ENCODE results near the gene GARRE1. TPM values are rescaled to one million over a fixed set of nuclear protein-coding genes. Genes with fewer than 3 reads are reported as not detected.

Gene GARRE1
- total RNA-seq, 4 donors from 2014 or later: 22.4 to 54.6 (median 43.0) TPM

DNA sequence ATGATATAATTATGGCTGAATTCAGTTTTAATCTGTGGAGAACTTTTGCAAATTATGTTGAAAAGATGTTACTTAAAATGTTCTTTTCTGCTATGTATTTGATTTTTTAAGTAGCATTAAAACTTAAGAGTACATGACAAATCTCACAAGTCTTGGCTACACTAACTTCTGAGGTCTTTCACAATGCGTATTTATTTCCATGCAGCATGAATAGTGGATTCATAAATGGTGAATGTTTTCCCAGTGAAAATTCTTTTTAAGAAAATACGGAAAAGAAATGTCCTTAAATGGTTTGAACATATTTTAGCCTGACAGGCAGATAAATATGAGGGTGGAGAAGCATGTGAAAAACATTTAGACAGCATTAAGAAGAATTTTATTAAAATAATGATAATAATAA lies 30.2 kb downstream of the GARRE1 start:
- H3K36me3 ChIP-seq: no peaks in the 10 kb centered on the region
- H3K4me1 ChIP-seq: no peaks in the 10 kb centered on the region
- H3K27ac ChIP-seq: no peak overlapping the region
- no peak for DNase-seq
- intact Hi-C loops (cut with DNase I; ENCODE audit: low total_unique reads): no loop called here
- no peak for TF ChIP-seq POLR2A (IDR thresholded peaks at IDR 0.05)
- TF ChIP-seq, protein P1, sequence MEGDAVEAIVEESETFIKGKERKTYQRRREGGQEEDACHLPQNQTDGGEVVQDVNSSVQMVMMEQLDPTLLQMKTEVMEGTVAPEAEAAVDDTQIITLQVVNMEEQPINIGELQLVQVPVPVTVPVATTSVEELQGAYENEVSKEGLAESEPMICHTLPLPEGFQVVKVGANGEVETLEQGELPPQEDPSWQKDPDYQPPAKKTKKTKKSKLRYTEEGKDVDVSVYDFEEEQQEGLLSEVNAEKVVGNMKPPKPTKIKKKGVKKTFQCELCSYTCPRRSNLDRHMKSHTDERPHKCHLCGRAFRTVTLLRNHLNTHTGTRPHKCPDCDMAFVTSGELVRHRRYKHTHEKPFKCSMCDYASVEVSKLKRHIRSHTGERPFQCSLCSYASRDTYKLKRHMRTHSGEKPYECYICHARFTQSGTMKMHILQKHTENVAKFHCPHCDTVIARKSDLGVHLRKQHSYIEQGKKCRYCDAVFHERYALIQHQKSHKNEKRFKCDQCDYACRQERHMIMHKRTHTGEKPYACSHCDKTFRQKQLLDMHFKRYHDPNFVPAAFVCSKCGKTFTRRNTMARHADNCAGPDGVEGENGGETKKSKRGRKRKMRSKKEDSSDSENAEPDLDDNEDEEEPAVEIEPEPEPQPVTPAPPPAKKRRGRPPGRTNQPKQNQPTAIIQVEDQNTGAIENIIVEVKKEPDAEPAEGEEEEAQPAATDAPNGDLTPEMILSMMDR (IDR thresholded peaks at IDR 0.05): no peak
- H3K9me3 ChIP-seq: no peaks in the 10 kb centered on the region
- H3K27me3 ChIP-seq: no peaks in the 10 kb centered on the region
- H3K4me3 ChIP-seq: no peak overlapping the region

DNA sequence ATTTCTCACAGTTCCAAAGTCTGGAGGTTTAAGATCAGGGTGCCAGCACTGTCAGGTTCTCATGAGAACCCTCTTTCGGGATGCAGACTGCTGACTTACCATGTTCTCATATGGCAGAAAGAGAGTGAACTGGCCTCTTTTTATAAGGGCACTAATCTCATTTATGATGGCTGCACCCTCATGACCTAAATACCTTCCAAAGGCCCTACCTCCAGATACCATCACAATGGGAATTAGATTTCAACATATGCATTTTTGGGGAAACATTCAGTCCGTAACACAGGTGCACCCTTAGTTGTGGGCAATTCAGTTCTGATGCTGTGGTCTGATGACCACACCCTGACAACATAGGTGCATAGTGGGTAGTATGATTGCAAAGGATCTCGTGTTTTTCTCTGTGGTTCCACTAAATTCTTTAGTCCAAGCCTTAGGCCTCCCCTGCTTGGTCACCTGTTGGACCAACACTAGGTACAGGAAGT lies 33.3 kb downstream of the GARRE1 start:
- no peak overlapping the region for H3K27ac ChIP-seq
- no peak for TF ChIP-seq POLR2A (IDR thresholded peaks at IDR 0.05)
- TF ChIP-seq, protein P1 (IDR thresholded peaks at IDR 0.05): no peak
- DNase-seq: no peak
- H3K36me3 ChIP-seq: no peaks in the 10 kb centered on the region
- H3K4me1 ChIP-seq: no peaks in the 10 kb centered on the region
- H3K27me3 ChIP-seq: no peaks in the 10 kb centered on the region
- H3K9me3 ChIP-seq: no peaks in the 10 kb centered on the region
- H3K4me3 ChIP-seq: no peak overlapping the region
- intact Hi-C loops (cut with DNase I; ENCODE audit: low total_unique reads): no loop called here

DNA sequence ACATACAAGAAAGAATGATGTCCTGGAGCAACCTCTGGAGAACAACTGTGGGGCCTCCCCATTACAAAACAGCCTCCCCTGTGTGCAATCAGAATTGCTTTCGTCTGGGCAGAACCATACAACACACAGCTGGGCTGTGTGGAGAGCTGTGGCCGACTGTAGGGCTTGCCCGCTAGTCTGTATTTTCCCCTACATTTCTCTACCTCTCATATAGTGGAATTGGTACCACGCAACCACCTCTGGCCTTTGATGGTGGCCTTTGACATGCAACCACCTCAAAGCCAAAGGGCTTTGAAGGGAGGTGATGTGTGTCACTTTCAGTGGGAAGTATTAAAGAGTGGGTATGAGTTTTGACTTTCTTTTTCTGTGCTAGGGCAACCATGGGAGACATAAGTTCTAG lies 34.0 kb downstream of the GARRE1 start:
- no peaks in the 10 kb centered on the region for H3K9me3 ChIP-seq
- no peaks in the 10 kb centered on the region for H3K36me3 ChIP-seq
- intact Hi-C loops (cut with DNase I; ENCODE audit: low total_unique reads): no loop called here
- H3K4me3 ChIP-seq: no peak overlapping the region
- TF ChIP-seq, protein P1 (IDR thresholded peaks at IDR 0.05): no peak
- TF ChIP-seq POLR2A (IDR thresholded peaks at IDR 0.05): no peak
- no peaks in the 10 kb centered on the region for H3K4me1 ChIP-seq
- DNase-seq: no peak
- H3K27ac ChIP-seq: no peak overlapping the region
- no peaks in the 10 kb centered on the region for H3K27me3 ChIP-seq

DNA sequence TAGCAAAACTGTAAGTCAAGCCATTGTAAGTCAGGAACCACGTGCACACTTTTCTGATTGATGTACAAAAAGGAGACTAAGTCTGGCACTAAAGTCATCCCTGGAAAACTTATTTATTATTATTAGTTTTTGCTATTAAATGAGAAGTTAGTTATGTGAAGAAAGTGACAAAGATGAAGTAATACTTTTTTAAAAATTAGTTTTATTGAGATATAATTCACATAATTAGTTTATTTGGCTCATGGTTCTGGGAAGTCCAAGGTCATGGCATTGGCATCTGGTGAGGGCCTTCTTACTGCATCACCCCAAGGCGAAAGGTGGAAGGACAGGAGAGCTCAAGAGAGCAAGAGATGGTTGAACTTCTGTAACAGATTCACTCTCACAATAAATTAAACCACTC lies 36.9 kb downstream of the GARRE1 start:
- DNase-seq: no peak
- Histone ChIP-seq H3K36me3 (no peaks in the 10 kb centered on the region), H3K27ac (no peak overlapping the region), H3K9me3 (no peaks in the 10 kb centered on the region), H3K4me3 (no peak overlapping the region), H3K4me1 (no peaks in the 10 kb centered on the region), H3K27me3 (no peaks in the 10 kb centered on the region)
- TF ChIP-seq, protein P1 (IDR thresholded peaks at IDR 0.05): no peak
- no peak for TF ChIP-seq POLR2A (IDR thresholded peaks at IDR 0.05)
- intact Hi-C loops (cut with DNase I; ENCODE audit: low total_unique reads): no loop called here

DNA sequence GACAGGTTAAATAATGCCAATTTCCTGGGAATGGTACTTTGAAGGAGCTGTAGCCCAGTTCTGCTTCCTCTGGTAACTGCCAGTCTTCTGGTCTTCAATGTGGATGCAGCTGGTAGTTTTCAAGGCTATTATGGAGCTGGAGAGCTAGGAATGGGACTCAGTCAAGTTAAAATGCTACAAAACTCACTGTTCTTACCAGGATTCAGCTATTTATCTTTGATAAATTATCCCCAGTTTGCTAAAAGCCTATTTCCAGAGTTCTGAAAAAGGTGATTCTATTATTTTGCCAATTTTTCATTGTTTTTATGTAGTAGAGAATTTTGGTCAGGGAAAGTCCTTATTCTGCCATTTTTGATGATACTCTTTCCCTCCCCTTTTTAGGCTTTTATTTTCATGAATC lies 40.7 kb downstream of the GARRE1 start:
- no peaks in the 10 kb centered on the region for H3K36me3 ChIP-seq
- H3K27me3 ChIP-seq: no peaks in the 10 kb centered on the region
- no peak overlapping the region for H3K27ac ChIP-seq
- no peak for TF ChIP-seq POLR2A (IDR thresholded peaks at IDR 0.05)
- TF ChIP-seq, protein P1 (IDR thresholded peaks at IDR 0.05): no peak
- H3K4me1 ChIP-seq: no peaks in the 10 kb centered on the region
- H3K9me3 ChIP-seq: no peaks in the 10 kb centered on the region
- intact Hi-C loops (cut with DNase I; ENCODE audit: low total_unique reads): no loop called here
- DNase-seq: no peak
- no peak overlapping the region for H3K4me3 ChIP-seq
